ENCODE data around the gene NAV1.
"Not testable (repeated sequence)": the region's sequence is repeated elsewhere in the genome, so short reads cannot be mapped to it uniquely, and the experiment has no call there.

Gene NAV1

GRCh38 chr1:201566933-201567801, 28.2 kb downstream of the NAV1 start:
- DNase-seq: no peak

- DNase-seq: no peak
Observed at GRCh38 chr1:201568265-201568664, 29.3 kb downstream of the NAV1 start.

- DNase-seq: no peak
Observed at GRCh38 chr1:201568859-201569294, 29.9 kb downstream of the NAV1 start.

- DNase-seq: no peak
Observed at GRCh38 chr1:201570181-201570885, 31.4 kb downstream of the NAV1 start.

- DNase-seq: no peak
Observed at GRCh38 chr1:201570886-201571624, 32.1 kb downstream of the NAV1 start.

GRCh38 chr1:201573030-201573429, 34.1 kb downstream of the NAV1 start:
- DNase-seq: no peak

GRCh38 chr1:201573923-201574322, 35.0 kb downstream of the NAV1 start:
- no peak for DNase-seq

GRCh38 chr1:201575912-201576311, 37.0 kb downstream of the NAV1 start:
- no peak for DNase-seq

- no peak for DNase-seq
Observed at GRCh38 chr1:201576914-201577313, 38.0 kb downstream of the NAV1 start.

GRCh38 chr1:201578008-201578888, 39.3 kb downstream of the NAV1 start:
- DNase-seq: no peak

GRCh38 chr1:201581371-201581770, 42.4 kb downstream of the NAV1 start:
- DNase-seq: not testable (repeated sequence)

GRCh38 chr1:201582705-201583442, 43.9 kb downstream of the NAV1 start:
- DNase-seq: no peak

GRCh38 chr1:201583663-201584062, 44.7 kb downstream of the NAV1 start:
- no peak for DNase-seq

GRCh38 chr1:201584471-201585092, 45.7 kb downstream of the NAV1 start:
- DNase-seq: no peak

GRCh38 chr1:201585093-201585483, 46.2 kb downstream of the NAV1 start:
- DNase-seq: no peak

GRCh38 chr1:201585901-201586300, 47.0 kb downstream of the NAV1 start:
- DNase-seq: no peak

- DNase-seq: no peak
Observed at GRCh38 chr1:201586806-201587205, 47.9 kb downstream of the NAV1 start.

GRCh38 chr1:201587729-201588128, 48.8 kb downstream of the NAV1 start:
- no peak for DNase-seq
